Suppressor macrophage treated with lipopolysaccharide for 4 hours (primary cell): Measurements from ENCODE around the gene PRR5L.

ENCODE experiments used
- DNase-seq: peaks from one replicate; pipeline ENCODE4 v3.0.0-alpha.2; 2020

PRR5L gene

GRCh38 chr11:36380296-36381014 is 84.4 kb downstream of the PRR5L start:
- peak; percentile 43 for DNase-seq

- DNase-seq: no peak
Observed at GRCh38 chr11:36381015-36381360, 84.9 kb downstream of the PRR5L start.

- DNase-seq: no peak
Observed at GRCh38 chr11:36383195-36383594, 87.1 kb downstream of the PRR5L start.

- no peak for DNase-seq
Observed at GRCh38 chr11:36385121-36385970, 89.3 kb downstream of the PRR5L start.

- DNase-seq: no peak
Observed at GRCh38 chr11:36386411-36386810, 90.3 kb downstream of the PRR5L start.

- DNase-seq: peak; percentile 65
Observed at GRCh38 chr11:36388071-36388470, 92.0 kb downstream of the PRR5L start.

GRCh38 chr11:36388951-36389350 is 92.9 kb downstream of the PRR5L start:
- DNase-seq: no peak

- no peak for DNase-seq
Observed at GRCh38 chr11:36389811-36390210, 93.7 kb downstream of the PRR5L start.

GRCh38 chr11:36390963-36391471 is 94.9 kb downstream of the PRR5L start:
- peak; percentile 94 for DNase-seq

GRCh38 chr11:36392196-36392595 is 96.1 kb downstream of the PRR5L start:
- DNase-seq: no peak

GRCh38 chr11:36394056-36394455 is 98.0 kb downstream of the PRR5L start:
- no peak for DNase-seq

- DNase-seq: no peak
Observed at GRCh38 chr11:36394926-36395325, 98.8 kb downstream of the PRR5L start.

- DNase-seq: no peak
Observed at GRCh38 chr11:36395978-36396736, 100.1 kb downstream of the PRR5L start.

- DNase-seq: no peak
Observed at GRCh38 chr11:36398231-36398953, 102.3 kb downstream of the PRR5L start.

- DNase-seq: no peak
Observed at GRCh38 chr11:36399236-36399635, 103.1 kb downstream of the PRR5L start.

GRCh38 chr11:36399745-36400144 is 103.7 kb downstream of the PRR5L start:
- DNase-seq: no peak

GRCh38 chr11:36400766-36401455 is 104.8 kb downstream of the PRR5L start:
- DNase-seq: no peak

- DNase-seq: no peak
Observed at GRCh38 chr11:36402568-36403170, 106.6 kb downstream of the PRR5L start.

- DNase-seq: no peak
Observed at GRCh38 chr11:36403661-36404060, 107.6 kb downstream of the PRR5L start.

GRCh38 chr11:36404831-36405230 is 108.7 kb downstream of the PRR5L start:
- no peak for DNase-seq

- no peak for DNase-seq
Observed at GRCh38 chr11:36405585-36406367, 109.7 kb downstream of the PRR5L start.
